ENCODE data around the gene PANX3.
"Not testable (repeated sequence)": the region's sequence is repeated elsewhere in the genome, so short reads cannot be mapped to it uniquely, and the experiment has no call there.

The PANX3 gene, protein sequence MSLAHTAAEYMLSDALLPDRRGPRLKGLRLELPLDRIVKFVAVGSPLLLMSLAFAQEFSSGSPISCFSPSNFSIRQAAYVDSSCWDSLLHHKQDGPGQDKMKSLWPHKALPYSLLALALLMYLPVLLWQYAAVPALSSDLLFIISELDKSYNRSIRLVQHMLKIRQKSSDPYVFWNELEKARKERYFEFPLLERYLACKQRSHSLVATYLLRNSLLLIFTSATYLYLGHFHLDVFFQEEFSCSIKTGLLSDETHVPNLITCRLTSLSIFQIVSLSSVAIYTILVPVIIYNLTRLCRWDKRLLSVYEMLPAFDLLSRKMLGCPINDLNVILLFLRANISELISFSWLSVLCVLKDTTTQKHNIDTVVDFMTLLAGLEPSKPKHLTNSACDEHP

DNA sequence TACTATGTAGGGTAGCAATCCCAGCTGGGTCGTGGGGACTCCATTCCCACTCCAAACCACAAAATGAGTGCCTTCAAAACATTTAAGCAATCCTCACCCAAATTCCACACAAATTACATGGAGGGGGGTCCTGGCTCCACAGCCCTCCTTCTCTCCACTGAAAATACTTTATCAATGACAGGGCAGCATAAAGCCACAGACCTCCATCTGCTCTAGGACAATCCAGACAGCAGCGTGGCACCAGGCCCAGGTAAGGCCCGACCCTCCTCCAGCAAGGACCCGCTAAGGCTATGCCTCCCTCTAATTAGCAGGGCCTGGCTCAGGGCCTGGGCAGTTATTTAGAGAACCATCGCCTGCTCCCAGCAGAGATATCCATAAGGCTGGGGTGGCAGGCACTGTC is at the start of gene PANX3:
TSS of gene PANX3 (plus strand) at position 365 of the 400 bp plus-strand sequence. CDS start 129 bp downstream, outside the sequence.
- DNase-seq: no peak

GRCh38 chr11:124569697-124570096 is 41.5 kb upstream of the PANX3 start, which contains the start of gene OR8A1:
Gene OR8A1 (plus strand): TSS chr11:124569997. CDS start chr11:124570120, 123 bp downstream.
- DNase-seq: no peak

DNA sequence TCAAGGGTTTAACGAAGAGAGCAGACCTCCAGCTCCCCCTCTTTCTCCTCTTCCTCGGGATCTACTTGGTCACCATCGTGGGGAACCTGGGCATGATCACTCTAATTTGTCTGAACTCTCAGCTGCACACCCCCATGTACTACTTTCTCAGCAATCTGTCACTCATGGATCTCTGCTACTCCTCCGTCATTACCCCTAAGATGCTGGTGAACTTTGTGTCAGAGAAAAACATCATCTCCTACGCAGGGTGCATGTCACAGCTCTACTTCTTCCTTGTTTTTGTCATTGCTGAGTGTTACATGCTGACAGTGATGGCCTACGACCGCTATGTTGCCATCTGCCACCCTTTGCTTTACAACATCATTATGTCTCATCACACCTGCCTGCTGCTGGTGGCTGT is 41.1 kb upstream of the PANX3 start:
- DNase-seq: no peak

GRCh38 chr11:124577716-124578427 is 33.4 kb upstream of the PANX3 start:
- DNase-seq: no peak

- no peak for DNase-seq
These were observed 32.5 kb upstream of the PANX3 start for GRCh38 chr11:124578761-124579160.

GRCh38 chr11:124581817-124582216 is 29.4 kb upstream of the PANX3 start:
- no peak for DNase-seq

DNA sequence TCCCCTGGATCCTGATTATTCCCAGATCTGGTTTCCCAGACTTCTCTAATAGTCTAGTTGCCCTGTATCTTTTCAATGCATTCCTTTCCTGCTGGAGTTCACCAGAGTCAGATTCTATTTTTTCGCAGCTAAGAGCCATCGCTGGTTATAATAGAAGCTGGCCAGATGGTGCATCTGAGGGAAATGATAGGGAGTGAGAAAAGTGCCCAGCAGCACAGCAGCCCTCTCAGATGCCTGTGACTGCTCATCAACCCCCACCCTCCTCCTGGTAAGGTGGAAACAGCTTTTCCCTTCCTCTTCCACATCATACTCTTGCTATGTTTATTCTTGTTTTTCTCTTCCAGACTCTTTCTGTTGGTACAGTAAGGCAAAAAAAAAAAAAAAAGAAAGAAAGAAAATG is 28.7 kb upstream of the PANX3 start:
- DNase-seq: no peak

DNA sequence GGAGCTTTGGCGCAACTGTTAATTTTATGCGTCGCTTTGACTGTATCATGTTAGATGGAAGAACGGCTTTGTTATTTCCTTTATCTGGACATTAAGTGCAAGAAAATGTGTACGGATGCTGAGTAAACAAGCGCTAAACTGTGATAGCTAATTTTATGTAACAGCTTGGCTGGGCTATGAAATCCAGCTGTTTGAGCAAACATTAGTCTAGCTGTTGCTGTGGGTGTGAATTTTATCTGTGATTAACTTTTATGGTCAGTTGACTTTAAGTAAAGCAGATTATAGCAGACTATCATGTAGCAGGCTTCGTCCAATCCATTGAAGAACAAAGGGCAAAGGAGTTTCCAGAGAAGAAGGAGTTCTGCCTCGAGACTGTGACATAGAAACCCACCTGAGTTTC is 27.4 kb upstream of the PANX3 start:
- no peak for DNase-seq

GRCh38 chr11:124584681-124585372 is 26.4 kb upstream of the PANX3 start:
- no peak for DNase-seq

- DNase-seq: peak in 3 of 6 experiments; percentile 9 to 31 (median 10)
These were observed 24.9 kb upstream of the PANX3 start for GRCh38 chr11:124586238-124586860.

- no peak for DNase-seq
These were observed 19.8 kb upstream of the PANX3 start for GRCh38 chr11:124591430-124591829.

GRCh38 chr11:124592627-124593026 is 18.6 kb upstream of the PANX3 start:
- no peak for DNase-seq

GRCh38 chr11:124595302-124595701 is 15.9 kb upstream of the PANX3 start:
- DNase-seq: no peak

- DNase-seq: no peak
These were observed 13.6 kb upstream of the PANX3 start for GRCh38 chr11:124597626-124598025.

DNA sequence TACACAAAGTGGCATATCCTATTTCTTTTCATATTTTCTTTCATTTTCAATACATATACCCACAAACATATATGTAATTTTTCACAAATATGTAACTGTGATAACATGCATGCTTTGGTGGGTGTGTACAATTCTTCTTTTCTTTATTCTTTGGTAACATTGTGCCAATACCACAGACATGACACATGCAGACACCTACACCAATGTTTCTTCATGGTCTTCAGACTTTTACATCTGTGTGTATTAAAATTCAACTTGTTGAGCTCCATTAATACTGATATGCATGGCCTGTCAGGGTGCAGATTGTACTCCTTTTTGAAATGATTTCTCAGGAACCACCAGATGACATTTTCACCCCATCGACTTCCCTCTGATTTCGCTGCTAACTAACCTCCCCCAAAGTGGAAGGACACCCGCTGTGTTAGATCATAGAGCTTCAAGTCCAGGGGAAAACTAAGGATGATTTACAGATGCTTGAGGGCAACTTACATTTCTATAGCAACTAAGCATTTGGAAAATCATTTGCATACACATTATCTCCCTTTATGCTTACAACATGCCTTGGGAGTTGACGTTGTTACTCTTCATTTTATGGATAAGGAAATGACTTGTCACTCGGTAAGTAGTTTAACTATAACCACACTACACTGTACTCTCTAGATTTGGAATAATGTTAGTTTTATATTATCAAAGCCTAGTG is 10.5 kb upstream of the PANX3 start:
- no peak for DNase-seq

GRCh38 chr11:124602193-124602592 is 9.0 kb upstream of the PANX3 start:
- DNase-seq: no peak

GRCh38 chr11:124602723-124603122 is 8.5 kb upstream of the PANX3 start:
- not testable (repeated sequence) for DNase-seq

GRCh38 chr11:124605719-124606118 is 5.5 kb upstream of the PANX3 start:
- DNase-seq: no peak

GRCh38 chr11:124608147-124608546 is 3.1 kb upstream of the PANX3 start:
- no peak for DNase-seq

DNA sequence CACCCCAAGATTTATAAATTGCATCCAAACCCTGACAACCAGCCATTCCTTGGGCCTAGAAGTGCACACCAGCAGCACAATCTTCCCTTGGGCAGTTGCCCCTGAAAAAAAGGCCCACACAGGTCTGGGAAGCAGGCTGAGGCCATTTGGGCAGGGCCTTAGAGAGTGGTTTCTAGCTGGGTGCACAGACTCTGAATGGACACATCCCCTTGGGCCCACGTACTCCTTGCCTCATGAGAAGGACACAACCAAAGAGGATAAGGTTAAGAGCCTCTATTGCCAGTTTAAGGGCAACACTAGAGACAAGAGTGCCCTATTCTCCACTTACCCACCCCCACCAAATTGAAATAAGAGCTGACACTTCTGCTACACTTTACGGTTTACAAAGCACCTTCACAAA is 933 bp upstream of the PANX3 start:
- no peak for DNase-seq

- peak in 1 of 6 experiments; percentile 10 for DNase-seq
These were observed 817 bp downstream of the PANX3 start for GRCh38 chr11:124612045-124612444.

- no peak for DNase-seq
These were observed 1.5 kb downstream of the PANX3 start for GRCh38 chr11:124612567-124613246.

All from stimulated activated naive CD4-positive, alpha-beta T cell (primary cell).